H1 (cell line): ENCODE data around the gene SLC1A7. TPM values are rescaled to one million over a fixed set of nuclear protein-coding genes. Genes with fewer than 3 reads are reported as not detected.

Experiments used
- CTCF ChIA-PET: fragments of 300-600 bp; sonication (Branson Sonifier 250); formaldehyde crosslinking; loops from one replicate; lab custom pipeline; 2021; ENCODE audit not compliant: partially characterized antibody; lab: Charles Lee
- POLR2A ChIA-PET: fragments of 300-600 bp; sonication (Branson Sonifier 250); formaldehyde crosslinking; loops from one replicate; lab custom pipeline; 2021; ENCODE audit warnings: inconsistent platforms; ENCODE audit not compliant: partially characterized antibody; lab: Charles Lee
- DNase-seq, 2 experiments: peaks; one replicate each; pipeline versions ENCODE4 v3.0.0 to v3.0.0-alpha.2; 2010 to 2022; ENCODE audit warnings: low spot score in 2 of 2, low read depth in 1 of 2, mixed read lengths in 1 of 2
- FAIRE-seq: peaks from 2 replicates; lab custom pipeline; 2011; peaks lifted over from hg19 to GRCh38; lab: Jason Lieb, UNC
- H2AFZ ChIP-seq: 2 replicates; pipeline ENCODE4 v1.8.1; 2012; ENCODE audit warnings: low read length, inconsistent platforms
- H2AK5ac ChIP-seq: 2 replicates; pipeline ENCODE4 v1.6.1; 2013; ENCODE audit warnings: low read depth, low read length
- H2BK120ac ChIP-seq: replicated peaks from 2 replicates; pipeline ENCODE3; 2013; ENCODE audit warnings: low read depth, low read length, inconsistent platforms
- H2BK12ac ChIP-seq: 2 replicates; pipeline ENCODE4 v1.6.1; 2013; ENCODE audit warnings: low read depth, low read length
- H2BK15ac ChIP-seq: 2 replicates; pipeline ENCODE4 v1.6.1; 2013; ENCODE audit warnings: low read length
- H2BK20ac ChIP-seq: 2 replicates; pipeline ENCODE4 v1.6.1; 2013; ENCODE audit warnings: low read length
- H2BK5ac ChIP-seq: 2 replicates; pipeline ENCODE4 v1.6.1; 2013; ENCODE audit warnings: low read depth, low read length
- H3K14ac ChIP-seq: 2 replicates; pipeline ENCODE4 v1.6.1; 2013; ENCODE audit warnings: inconsistent platforms; ENCODE audit not compliant: insufficient read length
- H3K18ac ChIP-seq: 2 replicates; pipeline ENCODE4 v1.6.1; 2013; ENCODE audit warnings: low read length; ENCODE audit errors: extremely low read depth
- H3K23ac ChIP-seq: 2 replicates; pipeline ENCODE4 v1.6.1; 2013; ENCODE audit warnings: inconsistent platforms; ENCODE audit not compliant: insufficient read length
- H3K23me2 ChIP-seq: 2 replicates; pipeline ENCODE4 v1.6.1; 2013; ENCODE audit warnings: low read depth, low read length
- H3K27ac ChIP-seq: 2 replicates; pipeline ENCODE4 v1.6.1; 2011; ENCODE audit warnings: low read depth, low read length, inconsistent platforms
- H3K27me3 ChIP-seq, 4 experiments: replicated peaks in 1 of 4; 1 replicate in 1 of 4; 2 replicates in 3 of 4; pipeline versions ENCODE4 v1.6.1 to v1.8.1; 2011 to 2013; ENCODE audit warnings: low read length in 3 of 4, mild to moderate bottlenecking in 3 of 4, inconsistent platforms in 2 of 4, mixed read lengths in 2 of 4, moderate library complexity in 1 of 4; ENCODE audit not compliant: control insufficient read depth in 3 of 4, insufficient read depth in 3 of 4; ENCODE audit errors: extremely low read depth in 1 of 4
- H3K36me3 ChIP-seq, 4 experiments: 2 replicates each; pipeline versions ENCODE4 v1.6.1 to v1.8.1; 2011 to 2013; ENCODE audit warnings: mild to moderate bottlenecking in 4 of 4, low read length in 3 of 4, moderate library complexity in 2 of 4, control low read depth in 1 of 4, inconsistent platforms in 1 of 4; ENCODE audit not compliant: insufficient read depth in 4 of 4, control insufficient read depth in 2 of 4
- H3K4ac ChIP-seq: replicated peaks from 2 replicates; pipeline ENCODE3; 2013; ENCODE audit warnings: low read length, low read depth, mixed read lengths, inconsistent platforms; ENCODE audit not compliant: insufficient read length
- H3K4me1 ChIP-seq, 4 experiments: replicated peaks in 1 of 4; 1 replicate in 1 of 4; 2 replicates in 3 of 4; pipeline versions ENCODE4 v1.6.1 to v1.8.1; 2011 to 2013; ENCODE audit warnings: low read length in 3 of 4, inconsistent platforms in 2 of 4, mixed read lengths in 1 of 4; ENCODE audit not compliant: insufficient read depth in 4 of 4, control insufficient read depth in 3 of 4
- H3K4me2 ChIP-seq, 2 experiments: 2 replicates each; pipeline versions ENCODE4 v1.6.1 to v1.8.1; 2011 to 2013; ENCODE audit warnings: low read depth in 2 of 2, low read length in 2 of 2, control low read depth in 1 of 2, inconsistent platforms in 1 of 2, mild to moderate bottlenecking in 1 of 2; ENCODE audit not compliant: insufficient read depth in 1 of 2
- H3K4me3 ChIP-seq, 4 experiments: fragments of 200-600, 300-600 bp in 1 of 4; sonication (generic), shearing (Covaris generic), sonication (Bioruptor Twin) in 1 of 4; 2 replicates each; pipeline versions ENCODE4 v1.5.1 to v1.8.1; 2011 to 2016; ENCODE audit warnings: low read length in 4 of 4, low read depth in 3 of 4, control low read depth in 2 of 4, inconsistent platforms in 2 of 4, mild to moderate bottlenecking in 2 of 4, mixed read lengths in 1 of 4, moderate library complexity in 1 of 4; ENCODE audit not compliant: insufficient read depth in 2 of 4; ENCODE audit errors: extremely low read depth in 1 of 4
- H3K56ac ChIP-seq: replicated peaks from 2 replicates; pipeline ENCODE3; 2013; ENCODE audit warnings: low read depth, mild to moderate bottlenecking, mixed read lengths, low read length, inconsistent platforms; ENCODE audit not compliant: insufficient read length
- H3K79me1 ChIP-seq: 2 replicates; pipeline ENCODE4 v1.6.1; 2013; ENCODE audit warnings: low read depth, low read length, control low read depth
- H3K79me2 ChIP-seq, 2 experiments: 2 replicates each; pipeline versions ENCODE4 v1.6.1 to v1.8.1; 2012 to 2013; ENCODE audit warnings: low read length in 2 of 2, mild to moderate bottlenecking in 2 of 2, inconsistent platforms in 1 of 2; ENCODE audit not compliant: insufficient read depth in 2 of 2, control insufficient read depth in 1 of 2
- H3K9ac ChIP-seq, 4 experiments: replicated peaks in 1 of 4; 1 replicate in 1 of 4; 2 replicates in 3 of 4; pipeline versions ENCODE4 v1.6.1 to v1.8.1; 2011 to 2013; ENCODE audit warnings: low read depth in 3 of 4, low read length in 3 of 4, control low read depth in 2 of 4, mild to moderate bottlenecking in 2 of 4, moderate library complexity in 2 of 4, inconsistent platforms in 1 of 4; ENCODE audit errors: extremely low read depth in 1 of 4
- H3K9me3 ChIP-seq, 2 experiments: 2 replicates each; pipeline versions ENCODE4 v1.6.1 to v1.8.1; 2012 to 2013; ENCODE audit warnings: mild to moderate bottlenecking in 2 of 2, moderate library complexity in 2 of 2, control low read depth in 1 of 2, inconsistent platforms in 1 of 2, low read depth in 1 of 2, low read length in 1 of 2, mixed read lengths in 1 of 2; ENCODE audit not compliant: insufficient read depth in 2 of 2
- H4K20me1 ChIP-seq, 2 experiments: replicated peaks in 1 of 2; 2 replicates each; pipeline versions ENCODE3 to v1.8.1; 2011 to 2013; ENCODE audit warnings: inconsistent platforms in 2 of 2, low read length in 2 of 2, mild to moderate bottlenecking in 1 of 2; ENCODE audit not compliant: insufficient read depth in 2 of 2, control insufficient read depth in 1 of 2
- H4K5ac ChIP-seq: 2 replicates; pipeline ENCODE4 v1.6.1; 2013; ENCODE audit warnings: low read length, low read depth, mixed read lengths, inconsistent platforms; ENCODE audit not compliant: insufficient read length
- H4K8ac ChIP-seq: 2 replicates; pipeline ENCODE4 v1.8.0; 2013; ENCODE audit warnings: mild to moderate bottlenecking, moderate library complexity, low read length, inconsistent platforms; ENCODE audit not compliant: insufficient read depth; ENCODE audit errors: extremely low read depth
- H4K91ac ChIP-seq: replicated peaks from 2 replicates; pipeline ENCODE3; 2013; ENCODE audit warnings: low read length, mixed read lengths, inconsistent platforms; ENCODE audit not compliant: insufficient read length
- CBX5 ChIP-seq: fragments of 300-800, 300-1000 bp; sonication (generic); IDR thresholded peaks from 2 replicates; pipeline ENCODE4 v1.7.1; 2016; ENCODE audit warnings: antibody characterized with exemption, low read length, low read depth
- RAD21 ChIP-seq, 2 experiments: IDR thresholded peaks in 1 of 2; conservative IDR thresholded peaks in 1 of 2; 2 replicates each; pipeline ENCODE4 v1.6.1; 2011; ENCODE audit warnings: low read depth in 2 of 2, low read length in 2 of 2, improper control_type of control experiment in 1 of 2, inconsistent platforms in 1 of 2, mild to moderate bottlenecking in 1 of 2, moderate library complexity in 1 of 2
- SRF ChIP-seq: IDR thresholded peaks from 2 replicates; pipeline ENCODE4 v1.6.1; 2011; ENCODE audit warnings: mild to moderate bottlenecking, low read depth, low read length, moderate library complexity
- WGBS, 2 experiments: shearing (Covaris generic) in 1 of 2; methylation state at CpG; one replicate each; pipeline versions ENCODE4 v1.1.6 to v1.1.7; 2013 to 2015; ENCODE audit warnings: low lambda C conversion rate in 2 of 2, mixed read lengths in 2 of 2, inconsistent platforms in 1 of 2, low coverage in 1 of 2, missing lambda C conversion rate in 1 of 2; ENCODE audit not compliant: insufficient replicate concordance in 2 of 2, insufficient coverage in 1 of 2, insufficient read length in 1 of 2; ENCODE audit errors: extremely low coverage in 1 of 2, missing lambda C conversion rate in 1 of 2; 5-methylcytosine and 5-hydroxymethylcytosine counted together
- polyA plus RNA-seq, 7 experiments: library from polyadenylated mRNA; depleted of rRNA in 3 of 7; stranded (reverse) in 5 of 7; unstranded in 2 of 7; fragments of >200 nt in 5 of 7; fragments of 200-250 nt in 2 of 7; gene quantifications; 1 replicate in 5 of 7; 2 replicates in 1 of 7; 4 replicates in 1 of 7; pipeline versions ENCODE4 v1.2.1 to v1.2.3, GENCODE V29; 2011 to 2013; ENCODE audit warnings: missing spikeins in 2 of 7, mixed read lengths in 2 of 7
- total RNA-seq: library from RNA; stranded (reverse); fragmentation: NEBNext Ultra II Directional; extraction: Animal tissue kit (Norgen Biotek cat#: 25700); gene quantifications from 2 replicates; pipeline ENCODE4 v1.2.1, GENCODE V29; 2021

Gene SLC1A7
- total and polyA plus RNA-seq, 2 of the 8 experiments (the other 6 are each of a cell fraction or from before 2014, with no cell fraction given) = not detected

GRCh38 chr1:53114090-53114489, 28.3 kb downstream of the SLC1A7 start:
- Histone ChIP-seq H2AK5ac (no peak overlapping the region), H4K5ac (no peak overlapping the region), H3K4me2 (no peak overlapping the region), H4K91ac (no peak overlapping the region), H3K23ac (no peak overlapping the region), H2BK20ac (0 out of 2 replicates have a peak overlapping the region, but pooled peaks have one; percentile 0), H3K56ac (no peak overlapping the region), H4K8ac (0 out of 2 replicates have a peak overlapping the region, but pooled peaks have one; percentile 65), H2BK120ac (no peak overlapping the region), H4K20me1 (no peaks in the 10 kb centered on the region), H2BK15ac (no peak overlapping the region), H3K18ac (no peak overlapping the region), H3K4me3 (no peak overlapping the region), H3K23me2 (no peaks in the 10 kb centered on the region), H3K9ac (no peak overlapping the region), H3K79me2 (no peaks in the 10 kb centered on the region), H3K79me1 (no peaks in the 10 kb centered on the region), H3K4ac (peak overlapping the region; percentile 44), H3K9me3 (peaks cover 0 to 4% of the 10 kb centered on the region in 2 experiments; a peak in 2 of 4 replicates), H3K14ac (no peak overlapping the region), H3K4me1 (peaks cover 0 to 16% (median 7%) of the 10 kb centered on the region in 4 experiments; a peak in 5 of 7 replicates), H2AFZ (no peak overlapping the region), H2BK5ac (no peak overlapping the region; the same call in 1 of the 2 replicates), H3K27ac (no peak overlapping the region), H3K36me3 (no peaks in the 10 kb centered on the region), H2BK12ac (no peak overlapping the region), H3K27me3 (peaks cover 0 to 3% (median 0%) of the 10 kb centered on the region in 4 experiments; a peak in 1 of 7 replicates)
- FAIRE-seq = no peak
- ChIA-PET POLR2A (no interaction called here), CTCF (interaction anchor here (1.2 to 1.5 kb wide), 2 partner anchors 10 to 26 kb away, joined by 3 to 5 read pairs; no protein-coding TSS in a partner anchor)
- no peak for DNase-seq
- TF ChIP-seq CBX5 = no peak
- TF ChIP-seq SRF = no peak
- no peak for TF ChIP-seq RAD21 (IDR thresholded peaks at IDR 0.05 in 1 of 2, conservative IDR thresholded peaks at IDR 0.05 in 1 of 2; ENCODE audit: low read depth in 2 of 2, low read length in 2 of 2)
- 87% methylated on average over 6 of the region's 6 CpGs; no CpG with 5 or more reads in 1 of the 2 experiments for WGBS, 2 experiments
